HL-60/S4 treated with retinoic acid at 250 ng/mL for 4 days and 3 days (cell line): ENCODE results near the gene MTHFD1.

Experiments used
- in situ Hi-C: fragments of 300-500 bp; cut with MboI; formaldehyde crosslinking; loops from 2 replicates; pipeline ENCODE4 v1.7.0; 2022; ENCODE audit warnings: low sequenced_read_pairs

The MTHFD1 gene

GRCh38 chr14:64488590-64489099, 100.5 kb downstream of the MTHFD1 start:
- in situ Hi-C loops = no loop called here

- in situ Hi-C loops = no loop called here
These were observed 103.5 kb downstream of the MTHFD1 start for GRCh38 chr14:64491637-64492036.

GRCh38 chr14:64493455-64493854, 105.3 kb downstream of the MTHFD1 start:
- in situ Hi-C loops = no loop called here

- in situ Hi-C loops = no loop called here
These were observed 107.1 kb downstream of the MTHFD1 start for GRCh38 chr14:64495252-64495651.

- in situ Hi-C loops = no loop called here
These were observed 108.6 kb downstream of the MTHFD1 start for GRCh38 chr14:64496764-64497163.

- in situ Hi-C loops = no loop called here
These were observed 111.9 kb downstream of the MTHFD1 start for GRCh38 chr14:64500088-64500487.

GRCh38 chr14:64501411-64502171, 113.4 kb downstream of the MTHFD1 start:
- in situ Hi-C loops = no loop called here

- in situ Hi-C loops = no loop called here
These were observed 114.3 kb downstream of the MTHFD1 start for GRCh38 chr14:64502456-64502855.

GRCh38 chr14:64502887-64503433, 114.8 kb downstream of the MTHFD1 start:
- in situ Hi-C loops = no loop called here

GRCh38 chr14:64503434-64504309, 115.5 kb downstream of the MTHFD1 start, which contains the start of gene ZBTB25:
ZBTB25 (minus strand) TSS chr14:64503838; CDS start chr14:64490533, 13,305 bp downstream.
- in situ Hi-C loops = no loop called here

GRCh38 chr14:64504310-64504896, 116.2 kb downstream of the MTHFD1 start, which contains the start of gene ZBTB1:
ZBTB1 (plus strand) TSS chr14:64504770; CDS start chr14:64521505, 16,735 bp downstream.
- in situ Hi-C loops = no loop called here

- in situ Hi-C loops = no loop called here
These were observed 117.0 kb downstream of the MTHFD1 start for GRCh38 chr14:64504897-64505794.

- in situ Hi-C loops = no loop called here
These were observed 118.6 kb downstream of the MTHFD1 start for GRCh38 chr14:64506721-64507120.

- in situ Hi-C loops = no loop called here
These were observed 119.4 kb downstream of the MTHFD1 start for GRCh38 chr14:64507376-64508156.

- in situ Hi-C loops = no loop called here
These were observed 120.1 kb downstream of the MTHFD1 start for GRCh38 chr14:64508215-64508776.

- in situ Hi-C loops = no loop called here
These were observed 120.9 kb downstream of the MTHFD1 start for GRCh38 chr14:64509036-64509435.
